K562 (cell line): ENCODE results near the gene CBLC. TPM values are rescaled to one million over a fixed set of nuclear protein-coding genes. Genes with fewer than 3 reads are reported as not detected.

Source experiments
- ARID3B ChIP-seq: fragments of 250-450 bp; sonication (Bioruptor Pico); IDR thresholded peaks from 2 replicates; pipeline ENCODE4 v1.4.0; 2020; ENCODE audit warnings: borderline replicate concordance
- BCL6 ChIP-seq: fragments of 250-450 bp; sonication (Bioruptor Pico); IDR thresholded peaks from 2 replicates; pipeline ENCODE4 v1.4.0; 2020
- ETS1 ChIP-seq: conservative IDR thresholded peaks from 2 replicates; pipeline ENCODE4 v1.6.1; 2011; ENCODE audit warnings: low read depth, mild to moderate bottlenecking, low read length; ENCODE audit not compliant: control insufficient read depth
- FIP1L1 ChIP-seq: fragments of 200-400 bp; formaldehyde crosslinking; IDR thresholded peaks from 2 replicates; pipeline ENCODE4 v1.6.1; 2018; ENCODE audit warnings: mild to moderate bottlenecking, low read depth, low read length; ENCODE audit not compliant: poor library complexity, severe bottlenecking
- GATAD2A ChIP-seq: fragments of 450-650 bp; IDR thresholded peaks from 2 replicates; pipeline ENCODE4 v1.6.1; 2017
- HES1 ChIP-seq: fragments of 450-650 bp; IDR thresholded peaks from 2 replicates; pipeline ENCODE4 v1.6.1; 2016; ENCODE audit warnings: low read depth, mild to moderate bottlenecking, moderate library complexity
- KDM4B ChIP-seq, 2 experiments: fragments of 450-650 bp in 1 of 2; sonication (generic) in 1 of 2; IDR thresholded peaks; 2 replicates each; pipeline ENCODE4 v1.6.1; 2016 to 2017; ENCODE audit warnings: borderline replicate concordance in 2 of 2, antibody characterized with exemption in 1 of 2, low read depth in 1 of 2, mild to moderate bottlenecking in 1 of 2
- MTF1 ChIP-seq: fragments of 250-450 bp; sonication (Bioruptor Pico); IDR thresholded peaks from 2 replicates; pipeline ENCODE4 v1.9.0; 2021; ENCODE audit warnings: moderate library complexity, mild to moderate bottlenecking, inconsistent platforms, borderline replicate concordance
- NCOA2 ChIP-seq, 2 experiments: fragments of 450-650 bp; IDR thresholded peaks; 2 replicates each; pipeline ENCODE4 v1.6.1; 2018; ENCODE audit warnings: mild to moderate bottlenecking in 2 of 2, moderate library complexity in 1 of 2; ENCODE audit not compliant: partially characterized antibody in 2 of 2
- NR3C1 ChIP-seq: sonication (generic); formaldehyde crosslinking; IDR thresholded peaks from 2 replicates; pipeline ENCODE4 v1.8.1; 2022; ENCODE audit warnings: missing genetic modification reagents
- SMC3 ChIP-seq: conservative IDR thresholded peaks from 2 replicates; pipeline ENCODE4 v1.6.1; 2011; ENCODE audit warnings: low read depth, low read length, improper control_type of control experiment; ENCODE audit not compliant: insufficient read depth
- SP1 ChIP-seq: sonication (generic); formaldehyde crosslinking; IDR thresholded peaks from 2 replicates; pipeline ENCODE4 v1.8.1; 2022; ENCODE audit warnings: mild to moderate bottlenecking, missing genetic modification reagents
- TRIM25 ChIP-seq: fragments of 450-650 bp; IDR thresholded peaks from 2 replicates; pipeline ENCODE4 v1.7.0; 2016; ENCODE audit warnings: borderline replicate concordance
- TSC22D4 ChIP-seq: fragments of 450-650 bp; IDR thresholded peaks from 2 replicates; pipeline ENCODE4 v1.6.1; 2016; ENCODE audit warnings: missing genetic modification characterization, missing biosample characterization, control low read depth
- ZC3H8 ChIP-seq: fragments of 450-650 bp; IDR thresholded peaks from 2 replicates; pipeline ENCODE4 v1.6.1; 2017
- ZFP30 ChIP-seq: fragments of 250-450 bp; sonication (Bioruptor Pico); IDR thresholded peaks from 2 replicates; pipeline ENCODE4 v1.8.0; 2022; ENCODE audit warnings: moderate library complexity, mild to moderate bottlenecking, inconsistent platforms, borderline replicate concordance
- ZNF764 ChIP-seq: fragments of 250-450 bp; sonication (Bioruptor Pico); IDR thresholded peaks from 2 replicates; pipeline ENCODE4 v1.4.0; 2020; ENCODE audit warnings: low read depth, mild to moderate bottlenecking, moderate library complexity
- polyA plus RNA-seq, 8 experiments: library from polyadenylated mRNA; depleted of rRNA in 4 of 8; stranded (reverse) in 5 of 8; unstranded in 3 of 8; fragments of >200 nt; fragmentation: Nextera tagmentation in 2 of 8; fragmentation: Illumina TruSeq in 1 of 8; extraction: Ambion mirVana in 2 of 8; extraction: Trizol in 1 of 8; gene quantifications; 2 replicates each; pipeline versions ENCODE4 v1.2.1 to v1.2.3, GENCODE V29; 2011 to 2014; ENCODE audit warnings: inconsistent platforms in 1 of 8, missing spikeins in 1 of 8
- total RNA-seq, 7 experiments: library from RNA; depleted of rRNA in 6 of 7; stranded (reverse); fragments of >200 nt in 6 of 7; fragmentation: Illumina TruSeq in 2 of 7; extraction: Trizol in 2 of 7; gene quantifications; 2 replicates each; pipeline versions ENCODE4 v1.2.1 to v1.2.3, GENCODE V29; 2011 to 2021; ENCODE audit warnings: low replicate concordance in 1 of 7

CBLC gene
- total and polyA plus RNA-seq, 9 of the 15 experiments (the other 6 are each of a cell fraction or from before 2014, with no cell fraction given), result 0.09 TPM; not detected in 8

GRCh38 chr19:44845612-44846454, 68.1 kb downstream of the CBLC start, which contains the start of gene NECTIN2 (continued):
- TF ChIP-seq FIP1L1 (no peak), KDM4B (IDR thresholded peaks at IDR 0.05; ENCODE audit: borderline replicate concordance in 2 of 2, low read depth in 1 of 2) (no peak), NCOA2 (IDR thresholded peaks at IDR 0.05; ENCODE audit: partially characterized antibody in 2 of 2) (no peak), ARID3B (CRISPR knock-in tag) (0 out of 2 replicates have a peak, but pooled peaks have one; percentile 83), SP1 (CRISPR knock-in tag) (peak; percentile 64), ZNF764 (no peak), NR3C1 (CRISPR knock-in tag) (no peak), ZFP30 (CRISPR knock-in tag) (no peak), SMC3 (peak; percentile 39; the same call in 1 of the 2 replicates), MTF1 (CRISPR knock-in tag) (no peak), GATAD2A (peak; percentile 97), ETS1 (no peak), HES1 (no peak), TRIM25 (no peak), TSC22D4 (tag) (no peak), ZC3H8 (no peak), BCL6 (CRISPR knock-in tag) (no peak)
